ENCODE results near the gene KMO.
A peak's percentile ranks its signal among the peaks of the same experiment; 100 is the strongest.

KMO gene

GRCh38 chr1:241527146-241527545, 5.0 kb upstream of the KMO start:
- Mint-ChIP-seq H3K9me3 (no peaks in the 10 kb centered on the region), H3K4me3 (no peak overlapping the region), H3K27ac (no peak overlapping the region), H3K36me3 (no peaks in the 10 kb centered on the region), H3K27me3 (peaks cover 11% of the 10 kb centered on the region), H3K4me1 (peaks cover 14% of the 10 kb centered on the region)

GRCh38 chr1:241531195-241532161, 700 bp upstream of the KMO start:
- Mint-ChIP-seq H3K36me3 (no peaks in the 10 kb centered on the region), H3K4me3 (peak overlapping the region; percentile 97), H3K9me3 (no peaks in the 10 kb centered on the region), H3K27me3 (no peaks in the 10 kb centered on the region), H3K4me1 (peaks cover 14% of the 10 kb centered on the region), H3K27ac (peak overlapping the region; percentile 94)

DNA sequence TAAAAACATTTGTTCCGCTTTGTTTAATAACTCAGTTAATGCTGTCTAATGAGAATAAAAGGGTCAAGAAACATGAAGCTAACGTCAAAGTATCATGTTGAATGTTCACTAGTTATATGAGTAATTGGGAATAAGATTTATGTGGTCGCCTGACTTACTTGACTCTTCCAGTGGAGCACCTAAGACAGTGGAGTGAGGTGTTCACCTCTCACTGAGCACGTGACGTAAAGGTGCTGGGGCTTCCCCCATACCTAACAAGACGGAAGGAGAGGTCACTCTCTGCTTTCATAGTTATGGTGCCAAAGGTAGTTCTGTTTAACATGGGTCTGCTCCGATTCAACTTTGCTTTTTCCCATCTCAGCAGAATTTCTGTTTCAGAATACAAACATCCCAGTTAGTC, 686 bp downstream of the KMO start:
- no peak overlapping the region for H3K27ac Mint-ChIP-seq
- H3K27me3 Mint-ChIP-seq: no peaks in the 10 kb centered on the region
- H3K4me1 Mint-ChIP-seq: peaks cover 14% of the 10 kb centered on the region
- H3K36me3 Mint-ChIP-seq: no peaks in the 10 kb centered on the region
- no peak overlapping the region for H3K4me3 Mint-ChIP-seq
- H3K9me3 Mint-ChIP-seq: no peaks in the 10 kb centered on the region

- Mint-ChIP-seq H3K27me3 (no peaks in the 10 kb centered on the region), H3K9me3 (no peaks in the 10 kb centered on the region), H3K27ac (no peak overlapping the region), H3K4me3 (no peak overlapping the region), H3K36me3 (no peaks in the 10 kb centered on the region), H3K4me1 (peaks cover 14% of the 10 kb centered on the region)
Observed at GRCh38 chr1:241533326-241534115, 1.3 kb downstream of the KMO start.

DNA sequence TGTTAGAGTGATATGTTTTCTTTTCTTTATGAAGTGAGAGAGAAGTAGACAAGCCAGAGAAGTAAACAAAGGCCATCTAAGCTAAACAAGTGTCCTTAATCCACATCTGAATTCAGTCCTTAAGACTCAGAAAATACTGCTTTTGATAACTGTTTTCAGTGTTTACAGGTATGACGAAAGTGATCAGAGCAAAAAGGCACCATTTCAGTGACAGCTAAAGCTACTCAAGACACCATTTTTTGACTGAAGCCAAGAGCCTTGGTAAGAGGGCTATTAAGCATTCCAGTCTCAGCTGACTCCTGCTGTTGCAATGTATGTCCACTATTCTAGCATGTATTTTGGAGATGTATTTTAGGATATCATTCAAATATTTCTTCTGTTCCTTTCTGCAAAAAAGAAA, 4.1 kb downstream of the KMO start:
- H3K4me3 Mint-ChIP-seq: no peak overlapping the region
- no peak overlapping the region for H3K27ac Mint-ChIP-seq

GRCh38 chr1:241536969-241537368, 4.8 kb downstream of the KMO start:
- H3K4me1 Mint-ChIP-seq: peaks cover 2% of the 10 kb centered on the region
- no peaks in the 10 kb centered on the region for H3K9me3 Mint-ChIP-seq
- H3K27me3 Mint-ChIP-seq: no peaks in the 10 kb centered on the region
- no peak overlapping the region for H3K27ac Mint-ChIP-seq
- no peaks in the 10 kb centered on the region for H3K36me3 Mint-ChIP-seq
- no peak overlapping the region for H3K4me3 Mint-ChIP-seq

More for the DNA sequence above, 4.1 kb downstream of the KMO start:
- Mint-ChIP-seq H3K27me3 (no peaks in the 10 kb centered on the region), H3K4me1 (peaks cover 9% of the 10 kb centered on the region), H3K36me3 (no peaks in the 10 kb centered on the region), H3K9me3 (no peaks in the 10 kb centered on the region)

- H3K9me3 Mint-ChIP-seq: no peaks in the 10 kb centered on the region
- no peaks in the 10 kb centered on the region for H3K4me1 Mint-ChIP-seq
- peaks cover 2% of the 10 kb centered on the region for H3K27me3 Mint-ChIP-seq
- no peak overlapping the region for H3K27ac Mint-ChIP-seq
- no peaks in the 10 kb centered on the region for H3K36me3 Mint-ChIP-seq
- H3K4me3 Mint-ChIP-seq: no peak overlapping the region
Observed at GRCh38 chr1:241542199-241542907, 10.2 kb downstream of the KMO start.

DNA sequence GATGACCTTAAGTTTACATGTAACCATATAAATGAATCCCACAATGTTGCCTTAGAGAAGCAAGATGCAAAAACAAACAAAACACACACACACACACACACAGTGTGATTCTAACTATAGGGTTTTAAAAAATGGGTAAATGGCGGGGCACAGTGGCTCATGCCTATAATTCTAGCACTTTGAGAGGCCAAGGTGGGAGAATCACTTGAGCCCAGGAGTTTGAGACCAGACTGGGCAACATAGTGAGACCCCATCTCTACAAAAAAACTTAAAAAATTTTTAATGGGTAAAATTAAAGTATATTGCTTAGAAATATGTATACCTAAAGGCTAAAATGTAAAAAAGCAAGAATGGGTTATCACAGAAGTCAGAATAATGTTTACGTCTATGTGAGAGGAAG, 15.8 kb downstream of the KMO start:
- Mint-ChIP-seq H3K27me3 (peaks cover 2% of the 10 kb centered on the region), H3K4me3 (no peak overlapping the region), H3K4me1 (peaks cover 26% of the 10 kb centered on the region), H3K9me3 (no peaks in the 10 kb centered on the region), H3K27ac (no peak overlapping the region), H3K36me3 (no peaks in the 10 kb centered on the region)

- no peak overlapping the region for H3K4me3 Mint-ChIP-seq
- H3K27ac Mint-ChIP-seq: no peak overlapping the region
- H3K36me3 Mint-ChIP-seq: no peaks in the 10 kb centered on the region
- no peaks in the 10 kb centered on the region for H3K9me3 Mint-ChIP-seq
- peaks cover 26% of the 10 kb centered on the region for H3K4me1 Mint-ChIP-seq
- H3K27me3 Mint-ChIP-seq: peaks cover 2% of the 10 kb centered on the region
Observed at GRCh38 chr1:241550318-241550717, 18.1 kb downstream of the KMO start.

- Mint-ChIP-seq H3K27ac (peak overlapping the region; percentile 91), H3K4me1 (peaks cover 26% of the 10 kb centered on the region), H3K27me3 (no peaks in the 10 kb centered on the region), H3K4me3 (peak overlapping the region; percentile 82), H3K36me3 (no peaks in the 10 kb centered on the region), H3K9me3 (no peaks in the 10 kb centered on the region)
Observed at GRCh38 chr1:241551759-241552638, 19.8 kb downstream of the KMO start.

DNA sequence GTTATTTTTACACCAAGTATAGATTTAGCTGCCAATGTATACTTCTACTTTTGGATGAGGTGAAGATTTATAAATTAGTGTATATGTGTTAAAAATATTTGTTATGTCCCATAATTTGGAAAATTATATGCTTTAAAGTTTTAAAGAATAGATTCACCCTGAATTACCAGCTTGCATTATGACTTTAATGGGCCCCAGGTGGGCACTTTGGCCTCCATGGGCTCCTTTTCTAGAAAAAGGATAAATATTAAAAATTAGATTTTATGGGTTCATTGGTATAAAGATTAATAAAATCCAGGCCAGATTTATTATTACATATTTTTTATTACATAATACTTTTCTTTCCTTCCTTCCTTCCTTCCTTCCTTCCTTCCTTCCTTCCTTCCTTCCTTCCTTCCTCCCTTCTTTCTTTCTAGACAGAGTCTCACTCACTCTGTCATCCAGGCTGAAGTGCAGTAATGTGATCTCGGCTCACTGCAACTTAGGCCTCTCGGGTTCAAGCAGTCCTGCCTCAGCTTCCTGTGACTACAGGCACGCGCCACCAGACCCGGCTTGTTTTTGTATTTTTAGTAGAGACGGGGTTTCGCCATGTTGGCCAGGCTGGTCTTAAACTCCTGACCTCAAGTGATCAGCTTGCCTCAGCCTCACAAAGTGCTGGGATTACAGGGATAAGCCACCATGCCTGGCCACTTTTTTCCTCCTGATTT, 21.9 kb downstream of the KMO start:
- H3K9me3 Mint-ChIP-seq: no peaks in the 10 kb centered on the region
- H3K4me3 Mint-ChIP-seq: no peak overlapping the region
- H3K36me3 Mint-ChIP-seq: no peaks in the 10 kb centered on the region
- peaks cover 26% of the 10 kb centered on the region for H3K4me1 Mint-ChIP-seq
- no peaks in the 10 kb centered on the region for H3K27me3 Mint-ChIP-seq
- H3K27ac Mint-ChIP-seq: no peak overlapping the region

DNA sequence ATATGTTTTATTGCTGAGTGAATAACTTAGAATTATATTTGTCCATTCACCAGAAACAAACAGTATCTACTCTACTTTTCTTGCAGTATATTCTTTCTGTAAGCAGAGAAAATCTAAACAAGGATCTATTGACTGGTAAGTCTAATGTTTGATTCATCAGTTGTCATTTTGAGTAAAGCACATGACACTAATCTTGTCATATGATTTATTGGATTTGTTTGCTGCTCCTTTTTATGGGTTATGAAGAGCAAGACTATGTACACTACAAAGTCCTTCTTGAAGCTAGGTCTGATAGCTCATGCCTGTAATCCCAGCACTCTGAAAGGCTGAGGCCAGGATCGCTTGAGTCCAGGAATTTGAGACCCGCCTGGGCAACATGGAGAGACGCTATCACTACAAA, 23.3 kb downstream of the KMO start:
- Mint-ChIP-seq H3K27ac (no peak overlapping the region), H3K4me3 (no peak overlapping the region), H3K9me3 (no peaks in the 10 kb centered on the region), H3K36me3 (no peaks in the 10 kb centered on the region), H3K4me1 (peaks cover 24% of the 10 kb centered on the region), H3K27me3 (no peaks in the 10 kb centered on the region)

GRCh38 chr1:241557031-241557430, 24.9 kb downstream of the KMO start:
- H3K4me3 Mint-ChIP-seq: no peak overlapping the region
- H3K27ac Mint-ChIP-seq: no peak overlapping the region
- H3K36me3 Mint-ChIP-seq: no peaks in the 10 kb centered on the region
- H3K27me3 Mint-ChIP-seq: no peaks in the 10 kb centered on the region
- peaks cover 9% of the 10 kb centered on the region for H3K4me1 Mint-ChIP-seq
- H3K9me3 Mint-ChIP-seq: no peaks in the 10 kb centered on the region

GRCh38 chr1:241557551-241558193, 25.5 kb downstream of the KMO start:
- Mint-ChIP-seq H3K9me3 (no peaks in the 10 kb centered on the region), H3K27ac (no peak overlapping the region), H3K4me1 (peaks cover 3% of the 10 kb centered on the region), H3K27me3 (no peaks in the 10 kb centered on the region), H3K36me3 (no peaks in the 10 kb centered on the region), H3K4me3 (no peak overlapping the region)

Measured in activated naive CD4-positive, alpha-beta T cell treated with anti-CD3 and anti-CD28 coated beads, Interleukin-2, amount 50 U/mL, for 24 hours (primary cell).